B cell (primary cell): ENCODE results near the gene NPC2. TPM values are rescaled to one million over a fixed set of nuclear protein-coding genes. Genes with fewer than 3 reads are reported as not detected.
A peak's percentile ranks its signal among the peaks of the same experiment; 100 is the strongest.

Experiments
- ATAC-seq: fragments of 200-7000 bp; cut with Tn5 transposase; one replicate; pipeline ENCODE4 v1.10.0; 2021; ENCODE audit warnings: low read depth, mild to moderate bottlenecking, moderate number of reproducible peaks, moderate library complexity
- CTCF ChIA-PET: fragments of 350-600 bp; sonication (Branson Sonifier 250); formaldehyde crosslinking; loops from one replicate; lab custom pipeline; 2021; ENCODE audit warnings: antibody characterized with exemption, inconsistent platforms; lab: Charles Lee
- POLR2A ChIA-PET: fragments of 350-600 bp; sonication (Branson Sonifier 250); formaldehyde crosslinking; loops from one replicate; lab custom pipeline; 2021; ENCODE audit warnings: antibody characterized with exemption; lab: Charles Lee
- DNase-seq: peaks from one replicate; pipeline ENCODE4 v3.0.0; 2013
- H2AFZ ChIP-seq: 2 replicates; pipeline ENCODE4 v1.6.1; 2012; ENCODE audit warnings: mild to moderate bottlenecking, low read depth, low read length; ENCODE audit not compliant: insufficient read depth, poor library complexity, severe bottlenecking
- H3K27ac ChIP-seq, 2 donors: 1 replicate in 1 of 2; 2 replicates in 1 of 2; pipeline ENCODE4 v1.5.1; 2012 to 2013; ENCODE audit warnings: low read length in 2 of 2, mild to moderate bottlenecking in 2 of 2, moderate library complexity in 1 of 2
- H3K27me3 ChIP-seq, 4 experiments: fragments of 200-600 bp in 1 of 4; sonication (generic) in 1 of 4; replicated peaks in 1 of 4; 1 replicate in 2 of 4; 2 replicates in 2 of 4; pipeline versions ENCODE4 v1.6.1 to v1.7.0; 2013 to 2016; ENCODE audit warnings: low read length in 3 of 4, mild to moderate bottlenecking in 2 of 4, mixed read lengths in 1 of 4, moderate library complexity in 1 of 4; ENCODE audit not compliant: insufficient read depth in 4 of 4, control insufficient read depth in 3 of 4; ENCODE audit errors: control extremely low read depth in 1 of 4
- H3K36me3 ChIP-seq, 2 experiments: replicated peaks in 1 of 2; 1 replicate in 1 of 2; 2 replicates in 1 of 2; pipeline versions ENCODE4 v1.6.1 to v1.7.1; 2013; ENCODE audit warnings: low read length in 1 of 2; ENCODE audit not compliant: insufficient read depth in 2 of 2, control insufficient read depth in 1 of 2; ENCODE audit errors: control extremely low read depth in 1 of 2, extremely low read depth in 1 of 2
- H3K4me1 ChIP-seq, 2 donors: fragments of 200-600 bp in 1 of 2; sonication (generic) in 1 of 2; 1 replicate in 1 of 2; 2 replicates in 1 of 2; pipeline versions ENCODE4 v1.5.1 to v1.6.1; 2013 to 2017; ENCODE audit warnings: low read length in 2 of 2; ENCODE audit not compliant: control insufficient read depth in 2 of 2, insufficient read depth in 2 of 2
- H3K4me2 ChIP-seq: replicated peaks from 2 replicates; pipeline ENCODE3; 2012; ENCODE audit warnings: mild to moderate bottlenecking, low read depth, low read length; ENCODE audit not compliant: poor library complexity, severe bottlenecking
- H3K4me3 ChIP-seq, 5 experiments: fragments of 200-600 bp in 1 of 5; sonication (generic) in 1 of 5; 1 replicate in 3 of 5; 2 replicates in 2 of 5; pipeline versions ENCODE4 v1.5.1 to v1.7.0; 2011 to 2016; ENCODE audit warnings: low read length in 4 of 5, mild to moderate bottlenecking in 4 of 5, low read depth in 2 of 5, control low read depth in 1 of 5, moderate library complexity in 1 of 5; ENCODE audit not compliant: insufficient read depth in 1 of 5; ENCODE audit errors: control extremely low read depth in 1 of 5, extremely low read depth in 1 of 5
- H3K79me2 ChIP-seq: fragments of 200-600 bp; sonication (generic); one replicate; pipeline ENCODE4 v1.6.0; 2016; ENCODE audit warnings: low read length; ENCODE audit not compliant: control insufficient read depth, insufficient read depth
- H3K9ac ChIP-seq: fragments of 200-600 bp; sonication (generic); 2 replicates; pipeline ENCODE4 v1.6.1; 2017; ENCODE audit warnings: mild to moderate bottlenecking, low read length, moderate library complexity
- H3K9me3 ChIP-seq, 3 donors: one replicate each; pipeline versions ENCODE4 v1.6.1 to v1.7.1; 2013; ENCODE audit warnings: low read length in 2 of 3; ENCODE audit not compliant: control insufficient read depth in 2 of 3, insufficient read depth in 1 of 3; ENCODE audit errors: control extremely low read depth in 1 of 3
- H4K20me1 ChIP-seq: 2 replicates; pipeline ENCODE4 v1.6.0; 2012; ENCODE audit warnings: mild to moderate bottlenecking, low read length; ENCODE audit not compliant: insufficient read depth, control insufficient read depth, poor library complexity, severe bottlenecking
- H3K27ac Mint-ChIP-seq: one replicate; pipeline ENCODE4 v1.8.0; 2021; ENCODE audit warnings: mixed read lengths
- H3K27me3 Mint-ChIP-seq: one replicate; pipeline ENCODE4 v1.8.0; 2021; ENCODE audit warnings: mixed read lengths
- H3K4me1 Mint-ChIP-seq: one replicate; pipeline ENCODE4 v1.8.0; 2021; ENCODE audit warnings: mixed read lengths
- H3K4me3 Mint-ChIP-seq: one replicate; pipeline ENCODE4 v1.8.0; 2021; ENCODE audit warnings: mixed read lengths
- H3K9me3 Mint-ChIP-seq: one replicate; pipeline ENCODE4 v1.8.0; 2022; ENCODE audit warnings: mixed read lengths; ENCODE audit not compliant: insufficient read depth
- CTCF ChIP-seq: fragments of 200-600 bp; IDR thresholded peaks from one replicate; pipeline ENCODE4 v1.8.0; 2022; ENCODE audit warnings: antibody characterized with exemption, mild to moderate bottlenecking
- EZH2 ChIP-seq: IDR thresholded peaks from 2 replicates; pipeline ENCODE4 v1.6.1; 2012; ENCODE audit warnings: borderline replicate concordance, low read depth, mild to moderate bottlenecking, moderate library complexity, low read length; ENCODE audit not compliant: insufficient read depth, poor library complexity, severe bottlenecking
- WGBS: methylation state at CpG from one replicate; pipeline ENCODE4 v1.1.5; 2013; ENCODE audit warnings: missing lambda C conversion rate; ENCODE audit not compliant: insufficient coverage; 5-methylcytosine and 5-hydroxymethylcytosine counted together
- intact Hi-C: fragments of 100-400 bp; cut with micrococcal nuclease; formaldehyde crosslinking; loops from one replicate; pipeline ENCODE4 v1.10.0; 2022
- polyA plus RNA-seq: library from polyadenylated mRNA; depleted of rRNA; stranded (reverse); fragments of >200 nt; gene quantifications from 2 replicates; pipeline ENCODE4 v1.2.3, GENCODE V29; 2012
- total RNA-seq, 2 donors: library from RNA; stranded (reverse); fragments of 120-200 nt in 1 of 2; gene quantifications; 1 replicate in 1 of 2; 2 replicates in 1 of 2; pipeline versions ENCODE4 v1.2.3 to v1.2.4, GENCODE V29; 2013 to 2022

The NPC2 gene
- total and polyA plus RNA-seq, 2 donors (not counting 1 experiment from before 2014, with no cell fraction given) = 93.8 to 154 TPM

GRCh38 chr14:74495356-74495755, 2.3 kb upstream of the NPC2 start:
- Histone ChIP-seq H3K36me3 (no peaks in the 10 kb centered on the region), H4K20me1 (peaks cover 2% of the 10 kb centered on the region), H3K4me1 (peaks cover 15 to 27% of the 10 kb centered on the region in 2 donors), H2AFZ (no peak overlapping the region), H3K27me3 (no peaks in the 10 kb centered on the region), H3K4me3 (no peak overlapping the region), H3K27ac (no peak overlapping the region), H3K9ac (no peak overlapping the region), H3K79me2 (peaks cover 23% of the 10 kb centered on the region), H3K9me3 (no peaks in the 10 kb centered on the region), H3K4me2 (no peak overlapping the region)
- no peak for TF ChIP-seq CTCF
- no peak for TF ChIP-seq EZH2
- Mint-ChIP-seq H3K27ac (peak overlapping the region; percentile 41), H3K27me3 (no peaks in the 10 kb centered on the region), H3K4me1 (peaks cover 22% of the 10 kb centered on the region), H3K4me3 (no peak overlapping the region), H3K9me3 (no peaks in the 10 kb centered on the region)
- POLR2A ChIA-PET = no interaction called here
- CTCF ChIA-PET = interaction anchor here (0.9 kb wide), 1 partner anchor 94 kb away, joined by 3 read pairs; no protein-coding TSS in a partner anchor
- intact Hi-C loops = no loop called here
- ATAC-seq (no peak), DNase-seq (peak; percentile 23)
- WGBS = no CpG with 5 or more reads among the region's 2 CpGs
